Body of pancreas (tissue), 4 donors: ENCODE results near the gene NT5DC3.

Experiments
- CTCF ChIP-seq, 7 experiments: fragments of 450-650 bp in 4 of 7; fragments of 200-600 bp in 3 of 7; sonication (generic) in 3 of 7; IDR thresholded peaks; one replicate each; pipeline ENCODE4 v1.5.1; 2016 to 2019; ENCODE audit warnings: antibody characterized with exemption in 7 of 7
- POLR2A ChIP-seq, 3 donors: fragments of 450-650 bp; IDR thresholded peaks; one replicate each; pipeline ENCODE4 v1.6.1; 2016; ENCODE audit warnings: antibody characterized with exemption in 3 of 3, mild to moderate bottlenecking in 2 of 3

GRCh38 chr12:103883908-103884307, 42.9 kb upstream of the NT5DC3 start:
- TF ChIP-seq CTCF (IDR thresholded peaks at IDR 0.05) (no peak), POLR2A (IDR thresholded peaks at IDR 0.05) (no peak)
